Measurements from ENCODE around the gene HDAC4.

The HDAC4 gene

GRCh38 chr2:239365782-239366435 is 34.9 kb downstream of the HDAC4 start:
- DNase-seq, result no peak

GRCh38 chr2:239365071-239365781 is 35.6 kb downstream of the HDAC4 start:
- no peak for DNase-seq

- DNase-seq, result no peak
Observed at GRCh38 chr2:239363946-239364637, 36.7 kb downstream of the HDAC4 start.

- no peak for DNase-seq
Observed at GRCh38 chr2:239362507-239362906, 38.3 kb downstream of the HDAC4 start.

- no peak for DNase-seq
Observed at GRCh38 chr2:239361311-239361642, 39.5 kb downstream of the HDAC4 start.

- DNase-seq, result no peak
Observed at GRCh38 chr2:239360421-239361310, 40.2 kb downstream of the HDAC4 start.

- DNase-seq, result no peak
Observed at GRCh38 chr2:239360008-239360407, 40.8 kb downstream of the HDAC4 start.

- DNase-seq, result no peak
Observed at GRCh38 chr2:239359196-239359912, 41.5 kb downstream of the HDAC4 start.

- no peak for DNase-seq
Observed at GRCh38 chr2:239358062-239358754, 42.6 kb downstream of the HDAC4 start.

GRCh38 chr2:239355724-239356123 is 45.1 kb downstream of the HDAC4 start:
- DNase-seq, result no peak

- no peak for DNase-seq
Observed at GRCh38 chr2:239355139-239355538, 45.7 kb downstream of the HDAC4 start.

GRCh38 chr2:239354791-239355136 is 46.1 kb downstream of the HDAC4 start:
- no peak for DNase-seq

GRCh38 chr2:239354132-239354790 is 46.6 kb downstream of the HDAC4 start:
- no peak for DNase-seq

- DNase-seq, result no peak
Observed at GRCh38 chr2:239353692-239354091, 47.1 kb downstream of the HDAC4 start.

- DNase-seq, result no peak
Observed at GRCh38 chr2:239351687-239352086, 49.1 kb downstream of the HDAC4 start.

- DNase-seq, result no peak
Observed at GRCh38 chr2:239349453-239350135, 51.2 kb downstream of the HDAC4 start.

GRCh38 chr2:239348563-239349452 is 52.0 kb downstream of the HDAC4 start:
- no peak for DNase-seq

GRCh38 chr2:239346676-239347075 is 54.1 kb downstream of the HDAC4 start:
- DNase-seq, result no peak

GRCh38 chr2:239345251-239345650 is 55.6 kb downstream of the HDAC4 start:
- no peak for DNase-seq

GRCh38 chr2:239344857-239345216 is 56.0 kb downstream of the HDAC4 start:
- no peak for DNase-seq
